Measurements from ENCODE around the gene OTULIN. TPM values are rescaled to one million over a fixed set of nuclear protein-coding genes. Genes with fewer than 3 reads are reported as not detected.

OTULIN gene
- total RNA-seq, 1 donor from 2014 or later = 28.1 TPM

- Mint-ChIP-seq H3K27me3 (ENCODE audit: low read depth, unreplicated experiment) (no peaks in the 10 kb centered on the region), H3K4me1 (ENCODE audit: low read depth, unreplicated experiment) (peaks cover 7% of the 10 kb centered on the region), H3K27ac (ENCODE audit: unreplicated experiment) (no peak overlapping the region), H3K9me3 (ENCODE audit: unreplicated experiment) (peaks cover 6% of the 10 kb centered on the region), H3K4me3 (ENCODE audit: unreplicated experiment) (no peak overlapping the region), H3K36me3 (ENCODE audit: low read depth, unreplicated experiment) (peaks cover 39% of the 10 kb centered on the region)
- no peak for DNase-seq (ENCODE audit: low read depth)
- Histone ChIP-seq H4K20me1 (ENCODE audit: insufficient read depth, low read length) (no peaks in the 10 kb centered on the region), H3K27me3 (ENCODE audit: insufficient read depth, low read length) (no peaks in the 10 kb centered on the region), H3K27ac (ENCODE audit: low read depth, low read length) (no peak overlapping the region), H3K79me2 (ENCODE audit: insufficient read depth, low read length) (no peaks in the 10 kb centered on the region), H3K4me3 (ENCODE audit: insufficient read depth, low read depth, low read length) (no peak overlapping the region), H3K4me2 (ENCODE audit: low read length) (no peak overlapping the region), H3K4me1 (ENCODE audit: insufficient read depth, low read length) (no peaks in the 10 kb centered on the region), H2AFZ (ENCODE audit: low read depth, low read length) (no peak overlapping the region), H3K9me3 (ENCODE audit: insufficient read depth, low read depth, low read length) (peaks cover 4% of the 10 kb centered on the region), H3K36me3 (ENCODE audit: insufficient read depth, low read length) (peaks cover 36% of the 10 kb centered on the region), H3K9ac (ENCODE audit: low read length) (no peak overlapping the region)
- FAIRE-seq = no peak
- TF ChIP-seq EZH2 (IDR thresholded peaks at IDR 0.05; ENCODE audit: insufficient read depth, low read length) (no peak), CTCF (IDR thresholded peaks at IDR 0.05; ENCODE audit: insufficient read depth, low read depth, low read length) (no peak)
These were observed 30.6 kb downstream of the OTULIN start for GRCh38 chr5:14695152-14695551.

- TF ChIP-seq EZH2 (IDR thresholded peaks at IDR 0.05; ENCODE audit: insufficient read depth, low read length) (no peak), CTCF (IDR thresholded peaks at IDR 0.05; ENCODE audit: insufficient read depth, low read depth, low read length) (no peak)
- H3K4me2 ChIP-seq (ENCODE audit: low read length) = no peak overlapping the region
- no peak overlapping the region for H3K4me3 Mint-ChIP-seq (ENCODE audit: unreplicated experiment)
- H3K9me3 ChIP-seq (ENCODE audit: insufficient read depth, low read depth, low read length) = no peaks in the 10 kb centered on the region
- H3K79me2 ChIP-seq (ENCODE audit: insufficient read depth, low read length) = no peaks in the 10 kb centered on the region
- no peaks in the 10 kb centered on the region for H3K27me3 ChIP-seq (ENCODE audit: insufficient read depth, low read length)
- H3K4me3 ChIP-seq (ENCODE audit: insufficient read depth, low read depth, low read length) = no peak overlapping the region
- peaks cover 27% of the 10 kb centered on the region for H3K36me3 ChIP-seq (ENCODE audit: insufficient read depth, low read length)
- no peak overlapping the region for H3K27ac ChIP-seq (ENCODE audit: low read depth, low read length)
- no peak for FAIRE-seq
- H4K20me1 ChIP-seq (ENCODE audit: insufficient read depth, low read length) = no peaks in the 10 kb centered on the region
- no peak overlapping the region for H3K27ac Mint-ChIP-seq (ENCODE audit: unreplicated experiment)
- no peak for DNase-seq (ENCODE audit: low read depth)
- H3K36me3 Mint-ChIP-seq (ENCODE audit: low read depth, unreplicated experiment) = peaks cover 31% of the 10 kb centered on the region
- no peaks in the 10 kb centered on the region for H3K4me1 ChIP-seq (ENCODE audit: insufficient read depth, low read length)
- H3K4me1 Mint-ChIP-seq (ENCODE audit: low read depth, unreplicated experiment) = peaks cover 7% of the 10 kb centered on the region
- H3K9ac ChIP-seq (ENCODE audit: low read length) = no peak overlapping the region
- no peaks in the 10 kb centered on the region for H3K9me3 Mint-ChIP-seq (ENCODE audit: unreplicated experiment)
- no peaks in the 10 kb centered on the region for H3K27me3 Mint-ChIP-seq (ENCODE audit: low read depth, unreplicated experiment)
- no peak overlapping the region for H2AFZ ChIP-seq (ENCODE audit: low read depth, low read length)
These were observed 31.5 kb downstream of the OTULIN start for GRCh38 chr5:14696057-14696456.

GRCh38 chr5:14696851-14697250 lies 32.3 kb downstream of the OTULIN start:
- H3K27me3 Mint-ChIP-seq (ENCODE audit: low read depth, unreplicated experiment) = no peaks in the 10 kb centered on the region
- no peak overlapping the region for H3K27ac Mint-ChIP-seq (ENCODE audit: unreplicated experiment)
- Histone ChIP-seq H4K20me1 (ENCODE audit: insufficient read depth, low read length) (no peaks in the 10 kb centered on the region), H3K27me3 (ENCODE audit: insufficient read depth, low read length) (no peaks in the 10 kb centered on the region), H3K4me1 (ENCODE audit: insufficient read depth, low read length) (no peaks in the 10 kb centered on the region), H3K4me3 (ENCODE audit: insufficient read depth, low read depth, low read length) (no peak overlapping the region), H2AFZ (ENCODE audit: low read depth, low read length) (no peak overlapping the region), H3K79me2 (ENCODE audit: insufficient read depth, low read length) (no peaks in the 10 kb centered on the region), H3K36me3 (ENCODE audit: insufficient read depth, low read length) (peaks cover 24% of the 10 kb centered on the region), H3K4me2 (ENCODE audit: low read length) (no peak overlapping the region), H3K9ac (ENCODE audit: low read length) (no peak overlapping the region), H3K27ac (ENCODE audit: low read depth, low read length) (no peak overlapping the region), H3K9me3 (ENCODE audit: insufficient read depth, low read depth, low read length) (no peaks in the 10 kb centered on the region)
- H3K9me3 Mint-ChIP-seq (ENCODE audit: unreplicated experiment) = no peaks in the 10 kb centered on the region
- no peak overlapping the region for H3K4me3 Mint-ChIP-seq (ENCODE audit: unreplicated experiment)
- TF ChIP-seq CTCF (IDR thresholded peaks at IDR 0.05; ENCODE audit: insufficient read depth, low read depth, low read length) (no peak), EZH2 (IDR thresholded peaks at IDR 0.05; ENCODE audit: insufficient read depth, low read length) (no peak)
- FAIRE-seq (no peak), DNase-seq (ENCODE audit: low read depth) (no peak)
- H3K36me3 Mint-ChIP-seq (ENCODE audit: low read depth, unreplicated experiment) = peaks cover 31% of the 10 kb centered on the region
- H3K4me1 Mint-ChIP-seq (ENCODE audit: low read depth, unreplicated experiment) = peaks cover 7% of the 10 kb centered on the region

Data from astrocyte (in vitro differentiated cells and primary cell).